ENCODE data around the gene UPF1.

DNA sequence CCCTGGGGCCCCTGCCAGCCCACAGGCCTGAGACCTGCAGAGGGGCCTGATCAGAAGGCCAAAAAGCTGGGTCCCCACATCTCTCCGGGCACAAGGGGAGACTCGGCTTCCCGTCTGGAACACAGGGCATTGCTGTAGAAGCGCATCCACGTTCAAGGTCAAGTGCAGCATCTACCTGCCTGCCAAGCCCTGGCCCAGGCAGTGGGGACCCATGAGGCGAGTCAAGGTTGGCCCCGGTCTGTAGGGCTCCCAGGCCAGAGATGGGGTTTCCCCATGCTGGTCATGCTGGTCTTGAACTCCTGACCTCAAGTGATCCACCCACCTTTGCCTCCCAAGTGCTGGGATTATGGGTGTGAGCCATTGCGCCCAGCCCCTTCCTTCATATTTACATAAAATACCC is 27.1 kb upstream of the UPF1 start:
- TF ChIP-seq, protein P1, sequence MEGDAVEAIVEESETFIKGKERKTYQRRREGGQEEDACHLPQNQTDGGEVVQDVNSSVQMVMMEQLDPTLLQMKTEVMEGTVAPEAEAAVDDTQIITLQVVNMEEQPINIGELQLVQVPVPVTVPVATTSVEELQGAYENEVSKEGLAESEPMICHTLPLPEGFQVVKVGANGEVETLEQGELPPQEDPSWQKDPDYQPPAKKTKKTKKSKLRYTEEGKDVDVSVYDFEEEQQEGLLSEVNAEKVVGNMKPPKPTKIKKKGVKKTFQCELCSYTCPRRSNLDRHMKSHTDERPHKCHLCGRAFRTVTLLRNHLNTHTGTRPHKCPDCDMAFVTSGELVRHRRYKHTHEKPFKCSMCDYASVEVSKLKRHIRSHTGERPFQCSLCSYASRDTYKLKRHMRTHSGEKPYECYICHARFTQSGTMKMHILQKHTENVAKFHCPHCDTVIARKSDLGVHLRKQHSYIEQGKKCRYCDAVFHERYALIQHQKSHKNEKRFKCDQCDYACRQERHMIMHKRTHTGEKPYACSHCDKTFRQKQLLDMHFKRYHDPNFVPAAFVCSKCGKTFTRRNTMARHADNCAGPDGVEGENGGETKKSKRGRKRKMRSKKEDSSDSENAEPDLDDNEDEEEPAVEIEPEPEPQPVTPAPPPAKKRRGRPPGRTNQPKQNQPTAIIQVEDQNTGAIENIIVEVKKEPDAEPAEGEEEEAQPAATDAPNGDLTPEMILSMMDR (IDR thresholded peaks at IDR 0.05), result no peak
- TF ChIP-seq POLR2AphosphoS5 (IDR thresholded peaks at IDR 0.05), result no peak

Data from transverse colon (tissue), 4 donors.